Keratinocyte (primary cell): ENCODE results near the gene IDH3A.

Source experiments
- EZH2 ChIP-seq: IDR thresholded peaks from one replicate; pipeline ENCODE4 v1.6.1; 2012; ENCODE audit warnings: inconsistent platforms, mild to moderate bottlenecking, low read length, moderate library complexity
- TF ChIP-seq, protein P1 (sequence below), 3 experiments: IDR thresholded peaks in 1 of 3; conservative IDR thresholded peaks in 1 of 3; optimal IDR thresholded peaks in 1 of 3; 2 replicates in 2 of 3; 3 replicates in 1 of 3; pipeline versions ENCODE3 to v1.5.1; 2011; ENCODE audit warnings: low read length in 3 of 3, mild to moderate bottlenecking in 3 of 3, moderate library complexity in 2 of 3, control low read depth in 1 of 3, inconsistent platforms in 1 of 3; ENCODE audit not compliant: insufficient read depth in 2 of 3; ENCODE audit errors: extremely low read depth in 1 of 3

DNA sequence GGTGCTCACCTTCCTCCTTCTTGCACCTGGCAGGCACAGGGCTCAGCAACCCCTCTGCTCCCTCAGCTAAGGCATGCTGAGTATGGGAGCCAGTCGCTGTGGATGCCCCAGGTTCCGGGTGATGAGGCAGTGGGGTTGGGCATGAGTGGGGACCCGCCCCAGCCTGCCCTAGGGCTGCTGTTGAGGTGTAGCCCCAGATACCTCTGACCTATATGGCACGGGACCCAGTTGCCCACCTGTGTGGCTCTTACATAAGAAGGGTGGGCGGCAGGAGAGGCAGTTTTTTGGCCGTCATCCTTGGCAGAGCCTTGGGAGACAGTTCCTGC, 64.2 kb downstream of the IDH3A start:
- TF ChIP-seq, protein P1, sequence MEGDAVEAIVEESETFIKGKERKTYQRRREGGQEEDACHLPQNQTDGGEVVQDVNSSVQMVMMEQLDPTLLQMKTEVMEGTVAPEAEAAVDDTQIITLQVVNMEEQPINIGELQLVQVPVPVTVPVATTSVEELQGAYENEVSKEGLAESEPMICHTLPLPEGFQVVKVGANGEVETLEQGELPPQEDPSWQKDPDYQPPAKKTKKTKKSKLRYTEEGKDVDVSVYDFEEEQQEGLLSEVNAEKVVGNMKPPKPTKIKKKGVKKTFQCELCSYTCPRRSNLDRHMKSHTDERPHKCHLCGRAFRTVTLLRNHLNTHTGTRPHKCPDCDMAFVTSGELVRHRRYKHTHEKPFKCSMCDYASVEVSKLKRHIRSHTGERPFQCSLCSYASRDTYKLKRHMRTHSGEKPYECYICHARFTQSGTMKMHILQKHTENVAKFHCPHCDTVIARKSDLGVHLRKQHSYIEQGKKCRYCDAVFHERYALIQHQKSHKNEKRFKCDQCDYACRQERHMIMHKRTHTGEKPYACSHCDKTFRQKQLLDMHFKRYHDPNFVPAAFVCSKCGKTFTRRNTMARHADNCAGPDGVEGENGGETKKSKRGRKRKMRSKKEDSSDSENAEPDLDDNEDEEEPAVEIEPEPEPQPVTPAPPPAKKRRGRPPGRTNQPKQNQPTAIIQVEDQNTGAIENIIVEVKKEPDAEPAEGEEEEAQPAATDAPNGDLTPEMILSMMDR (optimal IDR thresholded peaks at IDR 0.05 in 1 of 3, IDR thresholded peaks at IDR 0.05 in 1 of 3, conservative IDR thresholded peaks at IDR 0.05 in 1 of 3; ENCODE audit: extremely low read depth in 1 of 3, insufficient read depth in 2 of 3, low read length in 3 of 3), result no peak
- TF ChIP-seq EZH2, result no peak
